Neural cell (in vitro differentiated cells): Measurements from ENCODE around the gene PKHD1. TPM values are rescaled to one million over a fixed set of nuclear protein-coding genes. Genes with fewer than 3 reads are reported as not detected.

Experiments used
- H2AFZ ChIP-seq: fragments of 200-600, 300-800 bp; sonication (generic), shearing (Covaris generic); 2 replicates; pipeline ENCODE4 v1.6.0; 2014; ENCODE audit warnings: low read depth, mild to moderate bottlenecking, antibody characterized with exemption, low read length, moderate library complexity
- H3F3A ChIP-seq: fragments of 200-600 bp; shearing (Covaris generic); 2 replicates; pipeline ENCODE4 v1.6.1; 2016; ENCODE audit warnings: mild to moderate bottlenecking, moderate library complexity, mixed read lengths, antibody characterized with exemption, low read length; ENCODE audit not compliant: insufficient read depth, poor library complexity, severe bottlenecking
- H3K27ac ChIP-seq: fragments of 200-600, 300-800 bp; sonication (generic), shearing (Covaris generic); 2 replicates; pipeline ENCODE4 v1.5.1; 2014; ENCODE audit warnings: mild to moderate bottlenecking, low read length, moderate library complexity
- H3K27me3 ChIP-seq: fragments of 300-800, 200-600 bp; sonication (generic), shearing (Covaris generic); 2 replicates; pipeline ENCODE4 v1.6.0; 2014; ENCODE audit warnings: mild to moderate bottlenecking, low read depth, low read length, moderate library complexity; ENCODE audit not compliant: insufficient read depth
- H3K36me3 ChIP-seq: fragments of 300-800, 200-600 bp; sonication (generic), shearing (Covaris generic); 2 replicates; pipeline ENCODE4 v1.5.1; 2014; ENCODE audit warnings: mild to moderate bottlenecking, antibody characterized with exemption, low read length, moderate library complexity; ENCODE audit not compliant: insufficient read depth
- H3K4me2 ChIP-seq: fragments of 300-800, 200-600 bp; sonication (generic), shearing (Covaris generic); 2 replicates; pipeline ENCODE4 v1.6.0; 2014; ENCODE audit warnings: mild to moderate bottlenecking, low read length
- H3K4me3 ChIP-seq: fragments of 300-800, 200-600 bp; sonication (generic), shearing (Covaris generic); 2 replicates; pipeline ENCODE4 v1.5.1; 2014; ENCODE audit warnings: mild to moderate bottlenecking, low read length, moderate library complexity
- H3K79me2 ChIP-seq: fragments of 200-600 bp; shearing (Covaris generic); replicated peaks from 2 replicates; pipeline ENCODE4 v1.6.0; 2014; ENCODE audit warnings: mild to moderate bottlenecking, low read length, moderate library complexity; ENCODE audit not compliant: insufficient read depth
- H3K9ac ChIP-seq: fragments of 300-800, 200-600 bp; sonication (generic), shearing (Covaris generic); 2 replicates; pipeline ENCODE4 v1.6.1; 2016; ENCODE audit warnings: mild to moderate bottlenecking, low read length, mixed read lengths
- H3K9me2 ChIP-seq: fragments of 200-600 bp; shearing (Covaris generic); 2 replicates; pipeline ENCODE4 v1.6.1; 2016; ENCODE audit warnings: mild to moderate bottlenecking, low read length, mixed read lengths; ENCODE audit not compliant: insufficient read depth
- H3K9me3 ChIP-seq: fragments of 200-600, 300-800 bp; sonication (generic), shearing (Covaris generic); 2 replicates; pipeline ENCODE4 v1.6.1; 2016; ENCODE audit warnings: mild to moderate bottlenecking, mixed run types, low read length, moderate library complexity, mixed read lengths
- H4K20me1 ChIP-seq: fragments of 200-600 bp; shearing (Covaris generic); 2 replicates; pipeline ENCODE4 v1.6.1; 2016; ENCODE audit warnings: mild to moderate bottlenecking, mixed run types; ENCODE audit not compliant: insufficient read depth
- CTCF ChIP-seq: fragments of 450-650 bp; IDR thresholded peaks from 2 replicates; pipeline ENCODE4 v1.5.1; 2014; ENCODE audit warnings: antibody characterized with exemption, mild to moderate bottlenecking, moderate library complexity; ENCODE audit not compliant: poor library complexity, severe bottlenecking
- EP300 ChIP-seq: fragments of 450-650 bp; conservative IDR thresholded peaks from 2 replicates; pipeline ENCODE4 v1.6.1; 2014; ENCODE audit warnings: antibody characterized with exemption, mild to moderate bottlenecking, moderate library complexity; ENCODE audit not compliant: poor library complexity, severe bottlenecking
- EZH2 ChIP-seq: fragments of 200-600, 300-800 bp; shearing (Covaris generic), sonication (generic); IDR thresholded peaks from 2 replicates; pipeline ENCODE4 v1.6.1; 2014; ENCODE audit warnings: antibody characterized with exemption, low read length, borderline replicate concordance, mild to moderate bottlenecking; ENCODE audit not compliant: insufficient read depth, poor library complexity, severe bottlenecking
- MXI1 ChIP-seq: fragments of 450-650 bp; conservative IDR thresholded peaks from 2 replicates; pipeline ENCODE4 v1.6.1; 2014; ENCODE audit warnings: antibody characterized with exemption, mild to moderate bottlenecking; ENCODE audit not compliant: poor library complexity, severe bottlenecking
- POLR2AphosphoS5 ChIP-seq: IDR thresholded peaks from 2 replicates; pipeline ENCODE4 v1.6.1; 2012
- RAD21 ChIP-seq: fragments of 450-650 bp; conservative IDR thresholded peaks from 2 replicates; pipeline ENCODE4 v1.6.1; 2014; ENCODE audit warnings: antibody characterized with exemption, mild to moderate bottlenecking, moderate library complexity
- REST ChIP-seq: IDR thresholded peaks from 2 replicates; pipeline ENCODE4 v1.6.1; 2012; ENCODE audit warnings: borderline replicate concordance
- SMC3 ChIP-seq: fragments of 450-650 bp; conservative IDR thresholded peaks from 2 replicates; pipeline ENCODE4 v1.6.1; 2014; ENCODE audit warnings: antibody characterized with exemption, mild to moderate bottlenecking, moderate library complexity; ENCODE audit not compliant: poor library complexity
- TAF1 ChIP-seq: IDR thresholded peaks from 2 replicates; pipeline ENCODE4 v1.6.1; 2012; ENCODE audit warnings: low read depth
- polyA plus RNA-seq: library from polyadenylated mRNA; depleted of rRNA; stranded (reverse); fragments of >200 nt; gene quantifications from 2 replicates; pipeline ENCODE4 v1.2.3, GENCODE V29; 2014

PKHD1 gene
- polyA plus RNA-seq, 1 donor from 2014 or later: not detected

GRCh38 chr6:52016915-52017748 lies 70.3 kb downstream of the PKHD1 start:
- Histone ChIP-seq H3K4me2 (no peak overlapping the region), H3K27ac (no peak overlapping the region)

GRCh38 chr6:52015953-52016352 lies 71.5 kb downstream of the PKHD1 start:
- no peaks in the 10 kb centered on the region for H3K9me2 ChIP-seq
- no peak overlapping the region for H3K27ac ChIP-seq
- no peak overlapping the region for H2AFZ ChIP-seq
- no peak for TF ChIP-seq MXI1
- H3K9ac ChIP-seq: no peak overlapping the region
- no peak overlapping the region for H3K4me3 ChIP-seq
- no peaks in the 10 kb centered on the region for H4K20me1 ChIP-seq
- H3K27me3 ChIP-seq: no peaks in the 10 kb centered on the region
- no peaks in the 10 kb centered on the region for H3K36me3 ChIP-seq
- H3F3A ChIP-seq: no peaks in the 10 kb centered on the region
- H3K9me3 ChIP-seq: no peaks in the 10 kb centered on the region
- no peaks in the 10 kb centered on the region for H3K79me2 ChIP-seq
- H3K4me2 ChIP-seq: no peak overlapping the region

More at GRCh38 chr6:52016915-52017748, 70.3 kb downstream of the PKHD1 start:
- no peak overlapping the region for H3K9ac ChIP-seq
- H3K9me3 ChIP-seq: no peaks in the 10 kb centered on the region
- H3K4me3 ChIP-seq: no peak overlapping the region
- H4K20me1 ChIP-seq: no peaks in the 10 kb centered on the region
- TF ChIP-seq REST (no peak), SMC3 (no peak), CTCF (no peak), RAD21 (no peak), TAF1 (no peak), EP300 (no peak), EZH2 (no peak), POLR2AphosphoS5 (no peak), MXI1 (no peak)
- H3K27me3 ChIP-seq: no peaks in the 10 kb centered on the region
- H3F3A ChIP-seq: no peaks in the 10 kb centered on the region
- no peaks in the 10 kb centered on the region for H3K36me3 ChIP-seq
- H3K9me2 ChIP-seq: no peaks in the 10 kb centered on the region
- no peaks in the 10 kb centered on the region for H3K79me2 ChIP-seq
- H2AFZ ChIP-seq: no peak overlapping the region
